Stimulated activated CD4-positive, alpha-beta T cell treated with anti-CD3 and anti-CD28 coated beads, Interleukin-1b, Interleukin-23, amount 100 ng/mL, for 4 hours (primary cell): ENCODE measurements around the gene FUT8.

Experiments
- DNase-seq, 2 donors: peaks; one replicate each; pipeline ENCODE4 v3.0.0-alpha.2; 2020; ENCODE audit warnings: low read depth in 2 of 2

The FUT8 gene

DNA sequence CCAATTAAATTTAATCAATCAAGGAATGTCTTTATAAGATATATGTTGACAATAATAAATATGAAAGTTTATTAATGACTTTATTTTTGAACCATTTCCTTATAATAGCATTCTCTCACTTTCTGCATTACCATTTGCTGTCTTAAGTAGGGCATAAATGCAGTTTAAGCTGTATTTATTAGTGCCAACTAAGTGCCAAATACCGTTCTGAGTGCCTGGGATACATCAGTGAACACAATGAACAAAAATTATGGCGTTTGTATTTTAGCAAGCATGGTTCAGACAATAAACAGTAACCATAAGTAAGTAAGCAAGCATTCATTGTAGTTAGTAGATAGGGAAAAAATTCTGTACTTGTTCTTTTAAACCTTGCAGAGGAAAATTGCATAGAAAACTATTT, 145.8 kb downstream of the FUT8 start:
- no peak for DNase-seq

DNA sequence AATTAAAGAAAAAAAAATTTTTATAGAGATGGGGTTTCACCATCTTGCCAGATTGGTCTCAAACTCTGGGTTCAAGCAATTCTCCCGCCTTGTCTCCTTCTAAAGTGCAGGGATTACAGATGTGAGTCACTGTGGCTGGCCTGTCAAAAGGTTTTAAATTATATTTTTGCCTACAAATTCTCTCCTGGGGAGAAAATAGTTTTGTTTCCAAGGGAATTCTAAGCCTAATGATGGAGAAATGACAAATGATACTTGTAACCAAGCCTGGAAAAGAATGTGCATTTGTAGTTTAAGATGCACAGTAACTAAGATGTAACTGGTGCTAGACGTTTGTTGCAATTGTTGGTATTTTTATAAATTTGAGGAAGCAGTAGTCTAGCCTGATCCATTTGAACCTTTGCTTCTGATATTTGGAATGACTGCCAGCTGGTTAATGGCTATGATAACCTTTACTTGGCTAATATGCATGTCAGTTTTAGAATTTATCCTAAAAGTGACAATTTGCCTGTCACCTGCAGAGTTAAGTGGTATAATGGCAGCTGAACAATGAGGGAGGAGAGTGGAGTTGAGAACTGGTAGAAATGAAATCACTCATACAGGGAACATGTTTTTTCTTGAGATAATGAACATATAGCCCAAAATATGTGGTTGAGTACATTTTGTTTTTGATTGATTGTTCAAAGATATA, 148.0 kb downstream of the FUT8 start:
- no peak for DNase-seq

DNA sequence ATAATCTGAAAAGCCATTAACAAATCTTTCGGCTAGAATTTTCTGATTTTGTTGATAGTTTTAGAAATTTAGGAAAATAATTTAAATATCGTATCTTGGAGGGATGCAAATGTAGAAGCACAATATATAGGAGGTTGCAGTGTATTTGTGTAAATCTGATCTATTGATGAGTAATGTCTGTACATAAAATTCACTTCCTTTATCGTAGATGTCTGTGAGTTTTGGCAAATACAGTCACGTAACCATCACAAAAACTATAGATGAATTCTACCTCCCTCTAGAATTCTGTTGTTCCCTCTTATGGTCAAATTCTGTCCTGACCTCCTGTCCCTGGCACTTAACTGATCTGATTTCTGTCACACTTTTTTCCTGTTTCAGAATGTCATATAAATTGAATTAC, 151.8 kb downstream of the FUT8 start:
- no peak for DNase-seq

DNA sequence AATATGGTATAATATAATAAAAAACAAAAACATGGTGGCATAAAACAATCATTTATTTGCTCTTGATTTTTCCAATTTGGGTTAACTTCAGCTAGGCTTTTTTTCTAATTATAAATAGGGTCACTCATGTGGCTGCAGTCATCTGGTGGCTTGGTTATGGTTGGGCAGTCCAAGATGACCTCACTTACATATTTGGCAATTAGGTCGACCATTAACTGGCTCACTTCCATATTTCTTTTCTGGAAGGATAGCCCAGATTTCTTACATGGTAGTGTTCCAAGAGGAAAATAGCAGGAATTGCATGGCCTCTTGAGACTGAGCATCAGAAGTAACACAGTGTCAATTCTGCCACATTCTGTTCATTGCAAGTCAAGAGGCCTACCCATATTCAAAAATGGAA, 153.4 kb downstream of the FUT8 start:
- no peak for DNase-seq

DNA sequence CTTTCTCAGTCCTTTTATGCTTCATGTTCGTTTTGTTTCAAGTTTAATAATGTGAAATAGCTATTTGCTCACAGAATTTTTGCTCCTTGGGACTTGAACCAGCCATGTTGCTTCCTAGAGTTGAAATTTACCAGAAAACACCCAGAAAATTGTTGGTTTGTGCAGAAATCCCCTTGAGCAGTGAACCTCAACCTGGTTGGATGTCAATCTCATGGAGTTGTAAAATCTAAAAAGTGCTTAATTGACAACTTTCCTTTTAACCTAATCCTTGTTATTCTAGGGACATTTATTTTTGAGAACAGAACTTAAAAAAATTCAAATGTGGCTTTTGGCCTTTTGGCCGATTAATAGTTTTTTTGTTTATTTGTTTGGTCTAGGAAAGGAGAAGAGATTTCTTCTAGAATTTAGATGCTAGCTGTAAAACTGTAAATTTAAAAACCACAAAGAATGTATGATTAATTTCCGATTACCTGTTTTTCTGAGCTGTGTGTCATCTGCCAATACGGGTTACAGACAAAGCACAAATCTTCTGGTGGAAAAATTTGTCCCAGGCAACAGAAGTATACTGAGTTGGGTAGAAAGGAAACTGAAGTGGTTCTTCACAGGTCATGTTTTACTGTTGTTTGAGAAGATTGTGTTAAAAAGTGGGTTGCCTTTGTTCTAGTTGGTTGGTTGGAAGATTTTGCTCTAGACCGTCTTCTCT, 154.4 kb downstream of the FUT8 start:
- no peak for DNase-seq

DNA sequence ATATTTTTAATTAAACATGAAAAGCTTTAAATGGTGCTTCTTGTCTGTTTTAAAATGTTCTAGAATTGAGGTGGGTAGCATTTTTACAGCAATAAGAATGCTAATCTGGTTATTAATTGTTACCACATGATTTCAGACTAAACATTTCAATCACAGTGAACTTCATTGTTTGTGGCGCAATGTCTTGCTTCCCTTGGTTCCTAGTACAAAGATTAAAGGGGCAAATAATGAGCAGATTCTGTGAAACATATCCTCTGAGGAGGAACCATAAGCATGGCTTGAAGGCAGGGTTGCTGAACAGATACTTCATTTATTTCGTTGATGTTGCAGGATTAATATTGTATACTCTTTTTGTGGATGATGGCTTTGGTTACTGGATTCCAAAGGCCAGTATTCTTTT, 162.1 kb downstream of the FUT8 start:
- no peak for DNase-seq

DNA sequence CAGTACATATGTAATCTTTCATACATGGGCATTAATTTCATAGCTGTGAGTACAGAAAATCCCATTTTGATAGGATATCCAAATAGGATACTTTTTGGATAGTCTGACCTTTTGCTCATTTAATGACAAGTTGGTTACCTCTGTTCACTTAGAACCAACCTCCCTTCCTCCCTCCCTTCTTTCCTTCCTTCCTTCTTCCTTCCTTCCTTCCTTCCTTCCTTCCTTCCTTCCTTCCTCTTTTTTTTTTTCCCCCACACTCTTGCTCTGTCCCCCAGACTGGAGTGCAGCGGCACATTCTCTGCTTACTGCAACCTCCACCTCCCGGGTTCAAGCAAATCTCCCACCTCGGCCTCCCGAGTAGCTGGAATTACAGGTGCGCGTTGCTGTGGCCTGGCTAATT, 162.9 kb downstream of the FUT8 start:
- no peak for DNase-seq

DNA sequence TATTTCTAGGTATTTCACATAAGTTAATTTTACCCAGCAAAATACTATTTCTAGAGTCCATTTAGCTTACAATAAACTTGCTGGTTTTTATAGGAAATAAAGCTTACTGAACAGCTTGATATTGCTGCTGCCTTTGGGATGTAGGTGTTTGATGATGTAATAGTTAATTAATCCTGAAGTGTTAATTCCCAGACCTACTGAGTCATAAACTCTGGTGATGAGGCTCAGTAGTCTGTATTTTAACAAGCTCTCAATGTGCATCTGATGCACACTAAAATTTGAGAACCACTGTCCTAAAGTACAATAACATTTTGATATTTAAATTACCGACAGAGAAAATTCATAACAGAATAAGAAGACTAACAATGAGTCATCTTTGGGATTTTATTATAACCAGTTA, 168.4 kb downstream of the FUT8 start:
- no peak for DNase-seq

DNA sequence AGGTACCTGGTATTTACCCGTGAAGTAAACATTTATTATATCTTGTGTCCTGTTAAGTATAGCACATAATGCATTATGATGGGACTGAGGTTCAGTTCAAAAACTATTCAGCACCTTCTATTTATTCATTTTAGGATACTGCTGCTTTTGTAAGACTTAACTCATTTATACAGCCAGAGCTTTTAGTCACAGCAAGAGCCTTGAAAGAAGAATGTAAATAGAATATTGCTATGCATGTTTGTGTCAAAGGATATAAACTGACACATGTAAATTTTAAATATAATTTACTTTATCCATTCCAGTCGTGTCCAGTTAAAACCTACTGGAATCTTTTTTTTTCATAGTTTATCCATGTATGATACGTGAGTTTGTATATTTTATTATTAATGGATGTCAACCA, 168.8 kb downstream of the FUT8 start:
- DNase-seq, result no peak

DNA sequence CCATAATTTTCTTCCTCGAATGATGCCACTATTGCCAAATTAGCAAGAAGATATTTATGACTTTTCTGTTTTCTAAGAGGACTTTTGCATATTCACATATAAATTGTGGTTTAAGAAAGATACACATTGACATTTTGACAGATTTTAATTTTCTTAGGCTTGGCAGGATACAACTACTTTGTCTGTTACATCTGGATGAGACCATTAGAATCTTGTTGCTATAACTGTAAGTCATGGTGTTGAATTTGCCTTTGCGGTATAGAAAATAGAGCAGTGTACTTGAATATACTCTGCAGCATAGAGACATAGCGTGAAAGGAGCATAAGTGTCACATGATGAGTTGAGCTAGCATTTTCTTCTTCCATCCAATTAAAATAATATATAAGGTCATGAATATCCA, 169.3 kb downstream of the FUT8 start:
- no peak for DNase-seq

DNA sequence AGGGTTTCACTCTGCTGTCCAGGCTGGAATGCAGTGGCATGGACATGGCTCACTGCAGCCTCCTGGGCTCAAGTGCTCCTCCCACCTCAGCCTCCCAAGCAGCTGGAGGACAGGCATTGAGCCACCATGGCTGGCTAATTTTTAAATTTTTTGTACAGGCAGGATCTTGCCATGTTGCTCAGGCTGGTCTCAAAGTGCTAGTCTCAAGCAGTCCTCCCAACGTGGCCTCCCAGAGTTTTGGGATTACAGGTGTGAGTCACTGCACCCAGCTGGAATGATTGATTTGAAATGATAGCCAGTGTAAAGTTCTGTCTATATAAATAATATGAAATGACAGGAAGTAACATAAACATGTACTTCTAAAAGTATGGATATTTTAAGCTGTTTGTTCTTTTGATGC, 172.7 kb downstream of the FUT8 start:
- no peak for DNase-seq

DNA sequence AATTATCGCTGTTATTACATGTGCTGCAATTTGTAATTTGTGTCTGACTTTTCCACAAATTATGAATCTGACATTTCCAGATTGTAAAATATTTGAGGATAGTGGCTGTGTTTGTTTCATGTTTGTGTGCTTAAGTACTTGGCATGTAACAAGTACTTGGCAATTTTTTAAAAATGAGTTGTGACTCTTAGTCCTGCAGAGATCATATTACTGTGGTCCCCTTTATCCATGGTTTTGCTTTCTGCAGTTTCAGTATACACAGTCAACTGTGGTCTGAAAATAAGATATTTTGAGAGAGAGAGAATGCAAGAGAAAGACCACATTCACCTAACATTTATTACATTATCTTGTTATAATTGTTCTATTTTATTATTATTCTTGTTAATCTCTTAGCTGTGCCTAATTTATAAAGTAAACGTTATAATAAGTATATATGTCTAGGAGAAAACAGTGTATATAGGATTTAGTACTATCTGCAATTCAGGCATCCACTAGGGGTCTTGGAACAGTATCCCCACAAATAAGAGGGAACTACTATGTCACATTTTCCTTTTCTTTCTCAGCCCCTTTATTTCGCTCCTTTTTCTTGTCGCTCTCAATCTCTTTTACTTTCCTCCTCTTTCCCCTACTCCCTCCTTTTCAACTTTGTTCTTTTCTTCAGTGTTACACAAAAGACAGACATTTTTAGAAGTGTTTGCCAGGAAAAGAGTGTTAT, 176.1 kb downstream of the FUT8 start:
- DNase-seq, result no peak

DNA sequence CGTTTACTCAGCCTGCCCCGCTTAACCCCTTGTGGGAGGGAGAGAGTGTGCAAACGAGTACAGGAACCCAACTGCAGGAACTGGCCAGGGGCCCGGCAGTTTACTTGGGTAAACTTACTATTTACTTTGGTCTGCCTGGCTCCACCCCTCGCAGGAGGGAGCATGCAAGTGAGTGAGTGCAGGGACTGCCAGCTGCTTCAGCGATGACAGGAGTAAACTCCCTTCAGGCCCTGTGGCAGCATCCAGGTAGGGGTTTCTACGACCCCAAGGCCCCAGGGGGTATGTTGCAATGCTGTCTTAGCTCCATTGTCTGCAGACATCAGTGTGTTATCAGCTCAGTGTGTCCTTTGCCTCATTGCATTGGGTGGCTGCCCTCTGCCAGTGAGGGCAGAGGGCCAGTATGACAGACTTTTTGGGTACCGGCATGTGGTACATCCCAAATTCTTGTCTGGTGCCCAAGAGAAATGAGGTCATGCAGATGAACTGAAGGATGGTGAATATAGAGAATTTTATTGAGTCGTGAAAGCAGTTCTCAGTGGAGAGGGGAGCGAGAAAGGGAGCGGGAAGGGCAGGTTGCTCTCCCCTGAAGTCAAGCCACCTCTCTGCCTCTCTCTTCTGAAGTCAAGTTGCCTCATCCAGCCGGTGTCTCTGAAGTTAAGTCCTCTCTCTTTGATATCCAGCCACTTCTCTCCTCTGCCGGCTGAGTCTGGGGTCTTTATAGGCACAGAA, 181.8 kb downstream of the FUT8 start:
- no peak for DNase-seq

DNA sequence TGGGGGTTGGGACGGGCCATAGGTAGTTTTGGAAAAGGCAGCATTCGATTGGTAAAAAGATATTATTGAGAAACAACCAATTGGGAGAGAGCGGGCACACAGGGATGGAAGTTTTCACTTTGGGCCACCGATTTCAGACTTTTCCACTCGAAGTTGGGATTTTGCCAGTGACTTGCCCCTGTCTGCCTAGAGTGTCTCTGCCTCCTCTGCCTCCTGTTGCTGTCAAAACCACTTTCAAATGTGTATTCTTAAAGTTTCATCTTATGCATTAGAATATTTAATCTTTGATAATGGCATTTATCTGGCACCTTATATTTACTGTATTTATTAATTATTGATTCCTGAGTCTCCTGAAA, 182.3 kb downstream of the FUT8 start:
- DNase-seq, result no peak

DNA sequence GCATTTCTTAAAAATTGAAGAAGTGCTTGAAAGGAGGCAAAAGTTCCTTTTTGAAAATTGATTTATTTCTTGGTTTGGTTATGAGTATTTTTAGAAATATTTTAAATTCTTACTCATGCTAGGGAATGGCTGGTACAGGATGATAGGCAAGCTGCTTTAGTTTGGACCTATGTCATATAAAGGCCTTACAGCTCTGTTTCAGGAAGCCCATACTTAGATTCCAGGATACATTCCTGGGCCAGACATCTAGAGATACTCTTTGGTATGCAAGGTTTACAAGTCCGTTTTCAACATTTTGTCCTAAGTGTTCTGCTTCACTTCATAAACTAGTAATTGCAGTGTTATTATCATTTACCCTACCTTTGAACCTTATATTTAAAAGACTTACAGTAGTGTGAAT, 186.8 kb downstream of the FUT8 start:
- no peak for DNase-seq

DNA sequence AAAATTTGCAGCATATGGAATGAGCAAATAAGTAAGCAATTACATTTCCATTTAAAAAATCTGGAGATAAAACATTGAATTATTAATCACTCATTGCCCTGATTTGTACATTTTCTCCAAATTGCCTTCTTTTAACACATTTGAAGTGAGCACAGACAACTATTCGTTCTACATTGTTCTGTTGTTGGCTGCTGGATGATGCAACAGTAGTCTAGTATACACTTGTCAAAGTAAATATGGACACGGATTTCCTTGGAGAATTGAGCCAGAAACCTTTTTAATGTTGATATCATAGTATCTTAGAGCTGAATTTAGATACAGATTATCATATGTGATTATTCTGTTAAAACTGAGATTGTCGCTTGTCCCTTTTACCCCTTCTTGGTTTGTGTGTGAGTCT, 188.2 kb downstream of the FUT8 start:
- no peak for DNase-seq

DNA sequence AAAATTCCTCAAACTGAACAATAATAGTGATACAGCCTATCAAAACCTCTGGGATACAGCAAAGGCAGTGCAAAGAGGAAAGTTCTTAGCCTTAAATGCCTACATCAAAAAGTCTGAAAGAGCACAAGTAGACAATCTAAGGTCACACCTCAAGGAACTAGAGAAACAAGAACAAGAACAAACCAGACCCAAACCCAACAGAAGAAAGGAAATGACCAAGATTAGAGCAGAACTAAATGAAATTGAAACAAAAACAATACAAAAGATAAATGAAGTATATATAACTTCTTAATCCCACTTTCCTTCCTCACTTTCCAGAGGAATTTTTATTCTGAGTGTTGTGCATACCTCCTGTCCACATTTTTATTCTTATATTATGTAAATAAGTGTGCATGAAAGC, 192.0 kb downstream of the FUT8 start:
- no peak for DNase-seq

DNA sequence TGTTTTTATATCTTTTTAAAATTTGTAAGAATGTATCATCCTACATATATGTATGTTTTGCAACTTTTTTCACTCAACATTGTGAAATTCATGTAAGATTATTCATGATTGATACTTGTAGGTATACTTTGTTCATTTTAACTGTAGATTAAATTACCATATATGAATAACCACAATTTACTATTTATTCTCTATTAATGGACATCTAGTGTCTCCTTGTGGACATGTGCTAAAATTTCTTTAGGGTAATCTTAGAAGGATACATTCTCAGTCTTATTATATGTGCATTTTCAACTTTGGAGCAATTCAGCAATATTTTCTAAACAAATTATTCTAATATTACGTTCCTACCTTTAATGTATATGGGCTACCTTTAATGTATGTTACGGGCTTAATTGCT, 192.4 kb downstream of the FUT8 start:
- no peak for DNase-seq

DNA sequence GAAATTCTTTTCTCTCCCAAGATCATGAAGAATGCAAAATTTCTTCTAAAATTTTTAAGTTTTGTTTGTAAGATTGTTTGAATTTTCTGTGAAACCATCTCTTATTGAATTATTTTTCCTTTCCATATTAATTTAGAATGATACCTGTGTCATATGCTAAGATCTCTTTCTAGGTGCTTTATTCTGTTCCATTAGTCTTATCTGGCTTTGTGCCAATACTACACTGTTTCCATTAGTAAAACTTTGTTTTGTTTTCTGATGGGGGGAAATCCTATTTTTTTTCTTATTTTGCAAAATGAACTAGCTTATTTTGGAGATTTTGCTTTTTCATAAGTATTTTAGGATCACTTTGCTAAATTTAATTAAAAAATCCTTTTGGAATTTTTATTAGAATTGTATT, 193.9 kb downstream of the FUT8 start:
- DNase-seq, result no peak

DNA sequence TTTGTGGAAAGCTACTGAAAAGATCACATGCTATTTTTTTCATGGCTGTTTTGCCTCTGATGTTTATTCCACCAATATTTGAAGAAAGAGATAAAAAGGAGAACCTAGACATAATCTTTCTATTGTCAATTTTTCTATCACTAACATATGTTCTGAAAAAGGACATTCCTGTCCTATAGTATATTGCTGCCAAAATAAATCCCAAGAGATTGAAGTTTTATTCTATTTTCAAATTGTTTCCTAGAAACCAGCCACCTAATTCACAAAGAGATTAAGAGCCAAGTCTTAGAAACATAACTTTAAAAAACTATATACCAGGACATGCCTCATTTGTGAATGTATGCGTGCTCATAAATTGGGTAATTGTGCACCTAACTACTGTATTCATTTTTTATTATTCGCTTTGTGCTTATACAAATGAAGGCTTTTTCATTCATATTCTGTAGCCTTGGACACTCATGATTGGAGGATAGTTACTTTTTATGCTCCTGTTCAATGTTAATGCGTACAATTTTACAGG, 200.7 kb downstream of the FUT8 start:
- DNase-seq, result no peak

DNA sequence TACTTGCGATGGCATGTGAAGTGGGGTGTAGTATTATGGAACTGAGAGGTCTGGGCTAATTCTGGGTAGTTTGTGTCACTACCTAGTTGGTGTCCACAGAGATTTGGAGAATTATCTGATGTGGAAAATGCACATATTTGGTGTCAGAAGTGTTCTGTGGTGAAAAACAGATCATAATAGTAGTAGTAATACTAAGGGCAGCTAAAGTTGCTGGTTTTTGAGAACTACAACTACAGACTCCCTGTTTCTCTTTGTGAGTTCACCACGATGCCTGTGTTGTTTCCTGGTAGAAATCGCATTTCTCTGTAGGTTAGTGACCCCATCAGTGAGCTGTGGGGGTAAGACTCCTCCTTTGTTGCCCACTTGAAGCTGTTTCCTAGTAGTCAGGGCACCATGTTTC, 206.5 kb downstream of the FUT8 start:
- DNase-seq, result no peak

DNA sequence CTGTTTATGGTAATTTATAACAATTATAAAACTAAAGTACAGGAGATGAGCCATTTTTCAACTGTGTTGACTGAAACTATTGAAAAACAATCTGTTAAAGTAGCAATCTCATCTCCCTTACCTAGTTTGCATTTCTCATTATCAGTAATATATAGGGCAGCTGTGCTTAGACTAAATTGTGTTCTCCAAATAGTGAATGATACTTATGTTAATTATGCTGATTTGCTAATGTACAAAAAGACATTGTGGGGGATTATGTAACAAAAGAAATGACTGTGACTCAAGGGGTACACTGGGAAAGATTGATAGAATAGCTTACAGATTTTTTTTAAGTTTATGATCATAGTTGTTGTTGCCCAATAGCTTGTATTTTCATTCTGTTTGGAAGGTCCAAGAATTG, 207.7 kb downstream of the FUT8 start:
- no peak for DNase-seq
